ENCODE measurements around the gene RAD51B. TPM values are rescaled to one million over a fixed set of nuclear protein-coding genes. Genes with fewer than 3 reads are reported as not detected.

The RAD51B gene
- total and polyA plus RNA-seq, 2 of the 13 experiments (the other 11 are each of a cell fraction or from before 2014, with no cell fraction given): 7.0 to 9.5 TPM

DNA sequence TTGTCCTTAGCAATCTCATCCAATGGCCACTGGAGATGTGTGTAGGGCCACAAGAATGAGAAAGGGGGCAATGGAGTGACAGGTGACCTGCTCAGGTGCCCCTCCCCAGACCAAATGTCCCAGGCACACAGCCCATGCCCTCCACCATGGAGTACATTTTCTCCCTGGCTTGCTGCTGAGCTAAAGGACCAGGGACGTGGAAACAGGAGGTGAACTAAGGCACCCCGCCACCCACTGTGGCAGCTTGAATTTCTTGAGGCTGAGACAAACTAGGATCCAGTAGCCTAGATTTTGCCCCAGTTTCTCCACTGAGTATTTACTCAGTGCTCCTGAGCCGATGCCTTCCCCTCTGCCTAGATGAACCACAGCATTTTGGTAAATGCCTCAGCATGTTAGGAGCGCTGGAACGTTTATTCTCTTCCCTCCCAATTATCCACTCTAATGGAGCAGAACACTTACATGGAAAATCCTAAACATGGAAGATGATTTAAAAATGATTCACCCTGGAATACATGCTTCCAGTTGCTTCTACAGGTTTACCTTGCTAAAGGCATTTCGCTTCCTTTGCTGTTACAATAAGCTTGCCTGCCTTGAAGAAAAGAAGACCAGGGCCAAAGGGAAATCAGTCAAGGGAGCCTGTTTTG lies 775.3 kb downstream of the RAD51B start (continued):
- TF ChIP-seq, protein P1, sequence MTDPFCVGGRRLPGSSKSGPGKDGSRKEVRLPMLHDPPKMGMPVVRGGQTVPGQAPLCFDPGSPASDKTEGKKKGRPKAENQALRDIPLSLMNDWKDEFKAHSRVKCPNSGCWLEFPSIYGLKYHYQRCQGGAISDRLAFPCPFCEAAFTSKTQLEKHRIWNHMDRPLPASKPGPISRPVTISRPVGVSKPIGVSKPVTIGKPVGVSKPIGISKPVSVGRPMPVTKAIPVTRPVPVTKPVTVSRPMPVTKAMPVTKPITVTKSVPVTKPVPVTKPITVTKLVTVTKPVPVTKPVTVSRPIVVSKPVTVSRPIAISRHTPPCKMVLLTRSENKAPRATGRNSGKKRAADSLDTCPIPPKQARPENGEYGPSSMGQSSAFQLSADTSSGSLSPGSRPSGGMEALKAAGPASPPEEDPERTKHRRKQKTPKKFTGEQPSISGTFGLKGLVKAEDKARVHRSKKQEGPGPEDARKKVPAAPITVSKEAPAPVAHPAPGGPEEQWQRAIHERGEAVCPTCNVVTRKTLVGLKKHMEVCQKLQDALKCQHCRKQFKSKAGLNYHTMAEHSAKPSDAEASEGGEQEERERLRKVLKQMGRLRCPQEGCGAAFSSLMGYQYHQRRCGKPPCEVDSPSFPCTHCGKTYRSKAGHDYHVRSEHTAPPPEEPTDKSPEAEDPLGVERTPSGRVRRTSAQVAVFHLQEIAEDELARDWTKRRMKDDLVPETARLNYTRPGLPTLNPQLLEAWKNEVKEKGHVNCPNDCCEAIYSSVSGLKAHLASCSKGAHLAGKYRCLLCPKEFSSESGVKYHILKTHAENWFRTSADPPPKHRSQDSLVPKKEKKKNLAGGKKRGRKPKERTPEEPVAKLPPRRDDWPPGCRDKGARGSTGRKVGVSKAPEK (CRISPR knock-in tag; IDR thresholded peaks at IDR 0.05; ENCODE audit: borderline replicate concordance): no peak
- TF ChIP-seq ZNF781 (CRISPR knock-in tag; IDR thresholded peaks at IDR 0.05; ENCODE audit: borderline replicate concordance, not compliant biosample characterization) (no peak), KAT2B (IDR thresholded peaks at IDR 0.05; ENCODE audit: borderline replicate concordance, low read depth, low read length) (no peak), SATB2 (CRISPR knock-in tag; IDR thresholded peaks at IDR 0.05) (no peak), SIN3A (IDR thresholded peaks at IDR 0.05; ENCODE audit: borderline replicate concordance, low read depth, low read length) (no peak), IRF2 (CRISPR knock-in tag; IDR thresholded peaks at IDR 0.05) (no peak)

DNA sequence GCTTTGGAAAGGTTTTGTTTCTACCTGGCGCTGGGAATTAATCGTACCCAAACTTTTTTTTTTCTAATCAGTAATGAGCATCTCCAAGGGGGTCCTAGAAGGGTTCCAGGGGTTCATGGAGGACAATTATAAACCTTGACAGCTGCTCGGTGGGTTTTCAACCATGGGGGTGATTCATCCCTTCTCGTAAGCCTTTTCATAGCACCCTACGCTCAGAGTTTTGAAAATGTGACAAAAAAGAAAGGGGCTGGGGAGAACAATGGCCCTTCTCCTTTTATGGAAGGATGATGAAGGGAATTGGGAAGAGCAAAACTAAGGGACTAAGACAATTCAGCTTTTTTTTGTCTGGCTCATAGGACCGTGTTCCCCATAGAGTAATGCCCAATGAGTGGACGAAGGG lies 776.6 kb downstream of the RAD51B start:
- H2AFZ ChIP-seq (ENCODE audit: low read length): no peak overlapping the region
- FAIRE-seq (no peak), DNase-seq (ENCODE audit: low spot score) (no peak), ATAC-seq (no peak)
- H3K9ac ChIP-seq (ENCODE audit: insufficient read depth, low read depth, low read length): no peak overlapping the region
- peaks cover 80% of the 10 kb centered on the region for H3K4me1 ChIP-seq (ENCODE audit: insufficient read depth, low read length)
- in situ Hi-C loops (cut with HindIII; ENCODE audit: extremely low pct_ligation_motif_present, low pct_unique_long_range_greater_than_20kb) (no loop called here), intact Hi-C loops (cut with micrococcal nuclease; ENCODE audit: unreplicated experiment) (loop anchor here (10.0 kb wide), 1 partner anchor 189 kb away; no protein-coding TSS in a partner anchor)
- H3K36me3 ChIP-seq (replicated peaks in 1 of 2; ENCODE audit: control insufficient read depth in 1 of 2, insufficient read depth in 2 of 2, low read length in 2 of 2): no peaks in the 10 kb centered on the region
- no peaks in the 10 kb centered on the region for H4K20me1 ChIP-seq (ENCODE audit: insufficient read depth, low read length)
- no peaks in the 10 kb centered on the region for H3K9me3 ChIP-seq (ENCODE audit: low read length)
- no peak overlapping the region for H3K4me2 ChIP-seq (ENCODE audit: low read depth, low read length)
- WGBS (ENCODE audit: low lambda C conversion rate): 97% methylated on average over 7 of the region's 7 CpGs
- no peaks in the 10 kb centered on the region for H3K79me2 ChIP-seq (ENCODE audit: insufficient read depth, low read length)
- no peaks in the 10 kb centered on the region for H3K27me3 ChIP-seq (ENCODE audit: control insufficient read depth in 1 of 2, insufficient read depth in 2 of 2, low read length in 2 of 2)
- no peak overlapping the region for H3K27ac ChIP-seq (ENCODE audit: extremely low read length, insufficient read depth, low read length)
- CTCF ChIA-PET (ENCODE audit: low intra/inter-chr PET ratio, low total read pairs): no interaction called here
- POLR2A ChIA-PET: interaction anchor here (1.5 to 3.1 kb wide), 2 partner anchors 11 to 34 kb away, joined by 4 to 42 read pairs; no protein-coding TSS in a partner anchor
- H3K4me3 ChIP-seq (replicated peaks in 1 of 3; ENCODE audit: insufficient read depth in 1 of 3, low read depth in 2 of 3, low read length in 3 of 3): no peak overlapping the region
- BruUV-seq (replicated peaks): no TSS peak
- TF ChIP-seq ZNF382 (CRISPR knock-in tag; IDR thresholded peaks at IDR 0.05; ENCODE audit: borderline replicate concordance): no peak
- TF ChIP-seq XRCC5 (optimal IDR thresholded peaks at IDR 0.05; ENCODE audit: low read length): no peak
- no peak for TF ChIP-seq FOXK1 (CRISPR knock-in tag; IDR thresholded peaks at IDR 0.05; ENCODE audit: borderline replicate concordance, low read depth)
- TF ChIP-seq MTA1 (CRISPR knock-in tag; IDR thresholded peaks at IDR 0.05; ENCODE audit: borderline replicate concordance): no peak
- TF ChIP-seq ZSCAN22 (CRISPR knock-in tag; IDR thresholded peaks at IDR 0.05): no peak
- TF ChIP-seq ATF1 (CRISPR knock-in tag; IDR thresholded peaks at IDR 0.05): no peak
- TF ChIP-seq, protein P2, sequence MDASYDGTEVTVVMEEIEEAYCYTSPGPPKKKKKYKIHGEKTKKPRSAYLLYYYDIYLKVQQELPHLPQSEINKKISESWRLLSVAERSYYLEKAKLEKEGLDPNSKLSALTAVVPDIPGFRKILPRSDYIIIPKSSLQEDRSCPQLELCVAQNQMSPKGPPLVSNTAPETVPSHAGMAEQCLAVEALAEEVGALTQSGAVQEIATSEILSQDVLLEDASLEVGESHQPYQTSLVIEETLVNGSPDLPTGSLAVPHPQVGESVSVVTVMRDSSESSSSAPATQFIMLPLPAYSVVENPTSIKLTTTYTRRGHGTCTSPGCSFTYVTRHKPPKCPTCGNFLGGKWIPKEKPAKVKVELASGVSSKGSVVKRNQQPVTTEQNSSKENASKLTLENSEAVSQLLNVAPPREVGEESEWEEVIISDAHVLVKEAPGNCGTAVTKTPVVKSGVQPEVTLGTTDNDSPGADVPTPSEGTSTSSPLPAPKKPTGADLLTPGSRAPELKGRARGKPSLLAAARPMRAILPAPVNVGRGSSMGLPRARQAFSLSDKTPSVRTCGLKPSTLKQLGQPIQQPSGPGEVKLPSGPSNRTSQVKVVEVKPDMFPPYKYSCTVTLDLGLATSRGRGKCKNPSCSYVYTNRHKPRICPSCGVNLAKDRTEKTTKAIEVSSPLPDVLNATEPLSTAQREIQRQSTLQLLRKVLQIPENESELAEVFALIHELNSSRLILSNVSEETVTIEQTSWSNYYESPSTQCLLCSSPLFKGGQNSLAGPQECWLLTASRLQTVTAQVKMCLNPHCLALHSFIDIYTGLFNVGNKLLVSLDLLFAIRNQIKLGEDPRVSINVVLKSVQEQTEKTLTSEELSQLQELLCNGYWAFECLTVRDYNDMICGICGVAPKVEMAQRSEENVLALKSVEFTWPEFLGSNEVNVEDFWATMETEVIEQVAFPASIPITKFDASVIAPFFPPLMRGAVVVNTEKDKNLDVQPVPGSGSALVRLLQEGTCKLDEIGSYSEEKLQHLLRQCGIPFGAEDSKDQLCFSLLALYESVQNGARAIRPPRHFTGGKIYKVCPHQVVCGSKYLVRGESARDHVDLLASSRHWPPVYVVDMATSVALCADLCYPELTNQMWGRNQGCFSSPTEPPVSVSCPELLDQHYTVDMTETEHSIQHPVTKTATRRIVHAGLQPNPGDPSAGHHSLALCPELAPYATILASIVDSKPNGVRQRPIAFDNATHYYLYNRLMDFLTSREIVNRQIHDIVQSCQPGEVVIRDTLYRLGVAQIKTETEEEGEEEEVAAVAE (CRISPR knock-in tag; IDR thresholded peaks at IDR 0.05; ENCODE audit: borderline replicate concordance): no peak
- no peak for TF ChIP-seq TAF1 (CRISPR knock-in tag; IDR thresholded peaks at IDR 0.05)
- TF ChIP-seq, protein P3, sequence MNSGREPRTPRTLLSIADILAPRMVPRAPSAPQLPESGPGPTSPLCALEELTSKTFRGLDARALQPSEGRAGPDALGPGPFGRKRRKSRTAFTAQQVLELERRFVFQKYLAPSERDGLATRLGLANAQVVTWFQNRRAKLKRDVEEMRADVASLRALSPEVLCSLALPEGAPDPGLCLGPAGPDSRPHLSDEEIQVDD (CRISPR knock-in tag; IDR thresholded peaks at IDR 0.05; ENCODE audit: borderline replicate concordance): no peak
- TF ChIP-seq ZNF329 (CRISPR knock-in tag; IDR thresholded peaks at IDR 0.05; ENCODE audit: low read depth): no peak

All from HepG2 (cell line).